DND-41 (cell line): ENCODE results near the gene FOXN3.

Source experiments
- EZH2 ChIP-seq: IDR thresholded peaks from 3 replicates; pipeline ENCODE4 v1.6.1; 2012; ENCODE audit warnings: borderline replicate concordance, low read depth, mild to moderate bottlenecking, moderate library complexity, low read length, inconsistent platforms; ENCODE audit not compliant: severe bottlenecking
- TF ChIP-seq, protein P1 (sequence below): IDR thresholded peaks from 2 replicates; pipeline ENCODE4 v1.5.1; 2012; ENCODE audit warnings: borderline replicate concordance, low read length, moderate library complexity, mild to moderate bottlenecking; ENCODE audit not compliant: poor library complexity, severe bottlenecking; ENCODE audit errors: extremely low read depth

DNA sequence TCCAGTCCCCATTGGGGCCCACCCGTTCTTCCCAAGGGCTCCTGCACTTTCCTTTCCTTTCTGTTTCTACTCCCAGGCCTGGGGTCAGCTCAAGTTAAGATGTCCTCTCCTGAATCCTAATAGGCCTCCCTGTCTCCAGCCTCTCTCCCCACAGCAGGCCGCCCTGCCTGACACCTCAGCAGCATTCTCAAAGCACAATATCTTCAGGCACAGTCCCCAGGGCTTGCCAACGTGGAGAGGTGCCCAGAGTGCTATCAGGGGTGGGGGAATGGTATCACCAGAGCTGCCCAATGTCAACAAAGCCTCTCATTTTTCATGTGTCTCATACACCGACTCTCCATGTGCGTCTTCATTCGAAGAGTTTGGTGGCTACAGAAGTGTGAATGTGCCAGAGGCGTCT, 123.0 kb downstream of the FOXN3 start:
- TF ChIP-seq, protein P1, sequence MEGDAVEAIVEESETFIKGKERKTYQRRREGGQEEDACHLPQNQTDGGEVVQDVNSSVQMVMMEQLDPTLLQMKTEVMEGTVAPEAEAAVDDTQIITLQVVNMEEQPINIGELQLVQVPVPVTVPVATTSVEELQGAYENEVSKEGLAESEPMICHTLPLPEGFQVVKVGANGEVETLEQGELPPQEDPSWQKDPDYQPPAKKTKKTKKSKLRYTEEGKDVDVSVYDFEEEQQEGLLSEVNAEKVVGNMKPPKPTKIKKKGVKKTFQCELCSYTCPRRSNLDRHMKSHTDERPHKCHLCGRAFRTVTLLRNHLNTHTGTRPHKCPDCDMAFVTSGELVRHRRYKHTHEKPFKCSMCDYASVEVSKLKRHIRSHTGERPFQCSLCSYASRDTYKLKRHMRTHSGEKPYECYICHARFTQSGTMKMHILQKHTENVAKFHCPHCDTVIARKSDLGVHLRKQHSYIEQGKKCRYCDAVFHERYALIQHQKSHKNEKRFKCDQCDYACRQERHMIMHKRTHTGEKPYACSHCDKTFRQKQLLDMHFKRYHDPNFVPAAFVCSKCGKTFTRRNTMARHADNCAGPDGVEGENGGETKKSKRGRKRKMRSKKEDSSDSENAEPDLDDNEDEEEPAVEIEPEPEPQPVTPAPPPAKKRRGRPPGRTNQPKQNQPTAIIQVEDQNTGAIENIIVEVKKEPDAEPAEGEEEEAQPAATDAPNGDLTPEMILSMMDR: no peak
- no peak for TF ChIP-seq EZH2
